HepG2 (cell line): ENCODE results near the gene SENP5. TPM values are rescaled to one million over a fixed set of nuclear protein-coding genes. Genes with fewer than 3 reads are reported as not detected.

Source experiments
- CBX1 ChIP-seq: IDR thresholded peaks from one replicate; pipeline ENCODE4 v1.6.1; 2016; ENCODE audit warnings: antibody characterized with exemption, low read depth
- CCDC6 ChIP-seq: sonication (generic); formaldehyde crosslinking; IDR thresholded peaks from 2 replicates; pipeline ENCODE4 v1.8.1; 2022; ENCODE audit warnings: mild to moderate bottlenecking, missing genetic modification reagents, moderate library complexity
- ELF3 ChIP-seq: IDR thresholded peaks from 2 replicates; pipeline ENCODE4 v1.6.1; 2016; ENCODE audit warnings: missing genetic modification reagents, missing compliant biosample characterization
- FOXP1 ChIP-seq, 2 experiments: fragments of 450-650 bp in 1 of 2; IDR thresholded peaks; 2 replicates each; pipeline ENCODE4 v1.6.1; 2017 to 2018; ENCODE audit warnings: antibody characterized with exemption in 1 of 2
- HNF4A ChIP-seq: sonication (generic); formaldehyde crosslinking; IDR thresholded peaks from 2 replicates; pipeline ENCODE4 v1.4.0; 2020; ENCODE audit warnings: missing genetic modification reagents
- HNRNPLL ChIP-seq: fragments of 200-400 bp; formaldehyde crosslinking; IDR thresholded peaks from 2 replicates; pipeline ENCODE4 v1.6.1; 2017; ENCODE audit warnings: mild to moderate bottlenecking, low read depth, low read length; ENCODE audit not compliant: poor library complexity, severe bottlenecking
- HOXA9 ChIP-seq: sonication (generic); formaldehyde crosslinking; IDR thresholded peaks from 2 replicates; pipeline ENCODE4 v1.8.1; 2022; ENCODE audit warnings: missing genetic modification reagents, mild to moderate bottlenecking, moderate library complexity, borderline replicate concordance
- KDM1A ChIP-seq: IDR thresholded peaks from 2 replicates; pipeline ENCODE4 v1.6.1; 2016; ENCODE audit warnings: missing compliant biosample characterization
- KLF13 ChIP-seq: sonication (generic); formaldehyde crosslinking; IDR thresholded peaks from 2 replicates; pipeline ENCODE4 v1.4.0; 2020; ENCODE audit warnings: mild to moderate bottlenecking, missing genetic modification reagents
- LCORL ChIP-seq, 2 experiments: fragments of 450-650 bp in 1 of 2; sonication (generic) in 1 of 2; formaldehyde crosslinking in 1 of 2; IDR thresholded peaks; 2 replicates each; pipeline versions ENCODE4 v1.5.0 to v1.6.1; 2017 to 2020; ENCODE audit warnings: antibody characterized with exemption in 1 of 2, missing genetic modification reagents in 1 of 2
- MLLT10 ChIP-seq: sonication (generic); formaldehyde crosslinking; IDR thresholded peaks from 2 replicates; pipeline ENCODE4 v1.4.0; 2020; ENCODE audit warnings: missing genetic modification reagents
- NCOR1 ChIP-seq: fragments of 200-600 bp; sonication (generic); IDR thresholded peaks from 2 replicates; pipeline ENCODE4 v1.7.0; 2017; ENCODE audit warnings: antibody characterized with exemption, low read length, borderline replicate concordance
- NFIC ChIP-seq: IDR thresholded peaks from 2 replicates; pipeline ENCODE4 v1.6.1; 2012; ENCODE audit warnings: mild to moderate bottlenecking, low read length, inconsistent platforms
- PHF8 ChIP-seq: sonication (generic); formaldehyde crosslinking; IDR thresholded peaks from 2 replicates; pipeline ENCODE4 v1.5.0; 2020; ENCODE audit warnings: missing genetic modification reagents
- PLRG1 ChIP-seq: fragments of 450-650 bp; conservative IDR thresholded peaks from 2 replicates; pipeline ENCODE4 v1.6.1; 2016
- PREB ChIP-seq: sonication (generic); formaldehyde crosslinking; IDR thresholded peaks from 2 replicates; pipeline ENCODE4 v1.4.0; 2020; ENCODE audit warnings: missing genetic modification reagents
- REPIN1 ChIP-seq: sonication (generic); formaldehyde crosslinking; IDR thresholded peaks from 2 replicates; pipeline ENCODE4 v1.8.0; 2022; ENCODE audit warnings: missing genetic modification reagents, low read depth, mild to moderate bottlenecking, borderline replicate concordance
- SIN3B ChIP-seq: fragments of 150-350 bp; IDR thresholded peaks from 2 replicates; pipeline ENCODE4 v1.6.1; 2014; ENCODE audit warnings: low read length
- SKIL ChIP-seq: sonication (generic); formaldehyde crosslinking; IDR thresholded peaks from 2 replicates; pipeline ENCODE4 v1.8.0; 2022; ENCODE audit warnings: missing genetic modification reagents, mild to moderate bottlenecking, moderate library complexity, borderline replicate concordance
- TARDBP ChIP-seq: sonication (generic); formaldehyde crosslinking; IDR thresholded peaks from 2 replicates; pipeline ENCODE4 v1.8.0; 2022; ENCODE audit warnings: mild to moderate bottlenecking, missing genetic modification reagents
- TBL1XR1 ChIP-seq: fragments of 150-350 bp; IDR thresholded peaks from 2 replicates; pipeline ENCODE4 v1.6.1; 2014; ENCODE audit warnings: borderline replicate concordance, low read length; ENCODE audit not compliant: partially characterized antibody
- TCF7L2 ChIP-seq: IDR thresholded peaks from 2 replicates; pipeline ENCODE4 v1.6.1; 2011; ENCODE audit warnings: mild to moderate bottlenecking, low read depth, low read length, moderate library complexity
- ZNF138 ChIP-seq: sonication (generic); formaldehyde crosslinking; IDR thresholded peaks from 2 replicates; pipeline ENCODE4 v1.5.0; 2020; ENCODE audit warnings: mild to moderate bottlenecking, low read depth, missing genetic modification reagents
- ZNF512 ChIP-seq: sonication (generic); formaldehyde crosslinking; IDR thresholded peaks from 2 replicates; pipeline ENCODE4 v1.4.0; 2020; ENCODE audit warnings: mild to moderate bottlenecking, missing genetic modification reagents
- ZNF709 ChIP-seq: sonication (generic); formaldehyde crosslinking; IDR thresholded peaks from 2 replicates; pipeline ENCODE4 v1.5.0; 2020; ENCODE audit warnings: mild to moderate bottlenecking, missing genetic modification reagents
- ZNF713 ChIP-seq: sonication (generic); formaldehyde crosslinking; IDR thresholded peaks from 2 replicates; pipeline ENCODE4 v1.4.0; 2020; ENCODE audit warnings: mild to moderate bottlenecking, missing genetic modification reagents
- polyA plus RNA-seq, 8 experiments: library from polyadenylated mRNA; depleted of rRNA in 3 of 8; stranded (reverse) in 7 of 8; unstranded in 1 of 8; fragments of >200 nt; fragmentation: Illumina TruSeq in 4 of 8; extraction: Trizol in 4 of 8; gene quantifications; 2 replicates each; pipeline versions ENCODE4 v1.2.1 to v1.2.3, GENCODE V29; 2011 to 2016; ENCODE audit warnings: low read depth in 4 of 8, missing spikeins in 1 of 8, mixed read lengths in 1 of 8; ENCODE audit not compliant: insufficient read depth in 1 of 8
- total RNA-seq, 5 experiments: library from RNA; depleted of rRNA; stranded (reverse); fragments of >200 nt; fragmentation: Illumina TruSeq; extraction: Trizol; gene quantifications; 2 replicates each; pipeline ENCODE4 v1.2.3, GENCODE V29; 2016; ENCODE audit warnings: low read depth in 1 of 5

Gene SENP5
- total and polyA plus RNA-seq, 2 of the 13 experiments (the other 11 are each of a cell fraction or from before 2014, with no cell fraction given): 17.6 to 30.9 TPM

- TF ChIP-seq FOXP1 (IDR thresholded peaks at IDR 0.05) (no peak), FOXP1 (CRISPR knock-in tag; IDR thresholded peaks at IDR 0.05) (no peak), ZNF138 (CRISPR knock-in tag) (no peak), ZNF713 (CRISPR knock-in tag) (no peak), HOXA9 (CRISPR knock-in tag) (no peak), NFIC (no peak), MLLT10 (no peak), LCORL (IDR thresholded peaks at IDR 0.05) (no peak), LCORL (CRISPR knock-in tag; IDR thresholded peaks at IDR 0.05) (peak; percentile 55), KDM1A (CRISPR knock-in tag) (no peak), SKIL (no peak), TARDBP (no peak), PHF8 (CRISPR knock-in tag) (peak; percentile 48; the same call in 1 of the 2 replicates), CBX1 (no peak), CCDC6 (no peak), TBL1XR1 (no peak), TCF7L2 (no peak), ZNF709 (CRISPR knock-in tag) (peak; percentile 79), ZNF512 (CRISPR knock-in tag) (peak; percentile 93), PREB (CRISPR knock-in tag) (no peak), REPIN1 (no peak), KLF13 (CRISPR knock-in tag) (no peak), ELF3 (CRISPR knock-in tag) (no peak), HNF4A (CRISPR knock-in tag) (no peak), HNRNPLL (no peak), SIN3B (no peak), NCOR1 (no peak), PLRG1 (no peak)
Measured at GRCh38 chr3:196948442-196949284, 80.9 kb downstream of the SENP5 start (continued).
